Panc1 (cell line): Measurements from ENCODE around the gene ITGA2B.

Source experiments
- CTCF ChIP-seq: fragments of 450-650 bp; IDR thresholded peaks from 2 replicates; pipeline ENCODE4 v1.5.1; 2017; ENCODE audit warnings: mild to moderate bottlenecking
- POLR2AphosphoS5 ChIP-seq: IDR thresholded peaks from 2 replicates; pipeline ENCODE4 v1.6.1; 2012; ENCODE audit warnings: mild to moderate bottlenecking, low read depth, low read length, moderate library complexity
- REST ChIP-seq, 2 experiments: IDR thresholded peaks; 2 replicates each; pipeline ENCODE4 v1.6.1; 2011 to 2012; ENCODE audit warnings: low read depth in 2 of 2, control low read depth in 1 of 2, low read length in 1 of 2, mild to moderate bottlenecking in 1 of 2, moderate library complexity in 1 of 2; ENCODE audit not compliant: insufficient read depth in 1 of 2
- SIN3A ChIP-seq: IDR thresholded peaks from 2 replicates; pipeline ENCODE4 v1.6.1; 2012; ENCODE audit warnings: low read depth, mild to moderate bottlenecking, low read length, moderate library complexity, borderline replicate concordance; ENCODE audit not compliant: insufficient read depth
- TCF7L2 ChIP-seq: IDR thresholded peaks from 2 replicates; pipeline ENCODE4 v1.6.1; 2011; ENCODE audit warnings: mild to moderate bottlenecking, low read depth, low read length, inconsistent platforms

- TF ChIP-seq TCF7L2 (no peak), CTCF (no peak), POLR2AphosphoS5 (no peak), REST (IDR thresholded peaks at IDR 0.05; ENCODE audit: insufficient read depth in 1 of 2, low read depth in 2 of 2, low read length in 1 of 2) (no peak), SIN3A (no peak)
Observed at GRCh38 chr17:44390250-44390870, 911 bp upstream of the ITGA2B start.
